ENCODE measurements around the gene BAD. TPM values are rescaled to one million over a fixed set of nuclear protein-coding genes. Genes with fewer than 3 reads are reported as not detected.

Gene BAD
- total and polyA plus RNA-seq, 2 of the 13 experiments (the other 11 are each of a cell fraction or from before 2014, with no cell fraction given), result 17.9 to 28.5 TPM

DNA sequence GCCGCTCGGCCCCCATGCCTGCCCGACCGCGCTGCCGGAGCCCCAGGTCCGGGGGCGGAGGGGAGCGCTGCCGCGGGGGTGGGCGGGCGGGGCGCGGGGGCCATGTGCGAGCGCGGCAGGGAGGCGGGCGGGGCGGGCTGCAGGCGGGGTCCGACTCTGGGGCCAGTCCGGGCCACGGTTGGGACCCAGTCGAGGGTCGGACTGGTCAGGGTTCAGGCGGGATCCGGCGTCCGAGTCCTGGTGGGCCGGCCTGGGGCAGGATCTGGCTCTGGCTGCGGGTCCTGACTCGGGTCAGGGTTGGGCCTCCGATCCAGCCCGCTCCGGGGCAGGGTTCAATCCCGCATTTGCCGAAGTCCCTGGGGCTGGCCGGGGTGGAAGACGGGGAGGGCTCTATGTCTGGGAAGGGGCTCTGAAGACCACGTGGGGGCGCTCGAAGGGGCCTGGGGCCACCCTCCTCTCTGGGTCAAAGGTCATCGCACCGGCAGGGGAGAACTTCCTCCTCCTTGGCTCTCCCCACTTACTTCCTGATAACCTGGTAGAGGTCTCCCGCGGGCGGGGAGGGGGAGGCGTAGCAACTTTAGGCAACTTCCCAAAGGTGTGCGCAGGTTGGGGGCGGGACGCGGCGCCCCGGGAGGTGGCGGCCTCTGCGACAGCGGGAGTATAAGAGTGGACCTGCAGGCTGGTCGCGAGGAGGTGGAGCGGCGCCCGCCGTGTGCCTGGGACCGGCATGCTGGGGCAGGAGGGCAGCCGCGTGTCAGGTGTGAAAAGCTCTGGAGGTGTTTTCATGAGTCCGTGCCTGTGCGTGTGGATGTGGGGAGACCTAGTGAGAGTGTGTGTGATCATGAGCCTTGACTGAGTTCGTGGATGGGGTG lies 21.5 kb upstream of the BAD start (continued):
- TF ChIP-seq FOXC1 (CRISPR knock-in tag; IDR thresholded peaks at IDR 0.05; ENCODE audit: borderline replicate concordance) (no peak), ZFP82 (CRISPR knock-in tag; IDR thresholded peaks at IDR 0.05; ENCODE audit: borderline replicate concordance) (0 out of 2 replicates have a peak, but pooled peaks have one; percentile 59), GABPB1 (CRISPR knock-in tag; IDR thresholded peaks at IDR 0.05) (peak; percentile 82), ZMYM4 (CRISPR knock-in tag; IDR thresholded peaks at IDR 0.05) (0 out of 2 replicates have a peak, but pooled peaks have one; percentile 38), ZNF709 (CRISPR knock-in tag; IDR thresholded peaks at IDR 0.05) (peak; percentile 32; the same call in 1 of the 2 replicates), PHF8 (CRISPR knock-in tag; IDR thresholded peaks at IDR 0.05) (peak; percentile 41; the same call in 1 of the 2 replicates), THAP11 (CRISPR knock-in tag; IDR thresholded peaks at IDR 0.05) (peak; percentile 66), ZNF230 (CRISPR knock-in tag; IDR thresholded peaks at IDR 0.05) (no peak), ZNF768 (CRISPR knock-in tag; IDR thresholded peaks at IDR 0.05) (0 out of 2 replicates have a peak, but pooled peaks have one; percentile 10), HMG20B (CRISPR knock-in tag; conservative IDR thresholded peaks at IDR 0.05) (no peak), ONECUT2 (CRISPR knock-in tag; IDR thresholded peaks at IDR 0.05) (no peak), ZNF567 (CRISPR knock-in tag; IDR thresholded peaks at IDR 0.05; ENCODE audit: borderline replicate concordance) (no peak), ATF7-NPFF (CRISPR knock-in tag; IDR thresholded peaks at IDR 0.05; ENCODE audit: low read depth) (peak; percentile 83), ZNF747 (CRISPR knock-in tag; IDR thresholded peaks at IDR 0.05; ENCODE audit: borderline replicate concordance) (no peak)
- TF ChIP-seq, protein P1, sequence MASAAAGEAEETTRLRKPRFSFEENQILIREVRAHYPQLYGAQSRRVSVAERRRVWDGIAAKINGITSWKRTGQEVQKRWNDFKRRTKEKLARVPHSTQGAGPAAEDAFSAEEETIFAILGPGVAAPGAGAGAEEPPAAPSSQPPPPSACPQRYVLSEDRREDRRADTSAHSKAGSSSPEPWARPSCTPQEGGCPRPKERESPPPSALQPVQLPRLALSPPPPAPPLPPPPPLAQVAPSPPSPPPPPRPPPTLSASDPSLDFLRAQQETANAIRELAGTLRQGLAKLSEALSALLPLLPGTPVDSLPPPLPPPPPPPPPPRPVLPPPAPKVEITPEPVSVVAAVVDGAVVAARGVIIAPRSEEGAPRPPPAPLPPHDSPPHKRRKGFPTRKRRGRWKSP (CRISPR knock-in tag; IDR thresholded peaks at IDR 0.05), result no peak; the same call in 1 of the 2 replicates
- TF ChIP-seq, protein P2, sequence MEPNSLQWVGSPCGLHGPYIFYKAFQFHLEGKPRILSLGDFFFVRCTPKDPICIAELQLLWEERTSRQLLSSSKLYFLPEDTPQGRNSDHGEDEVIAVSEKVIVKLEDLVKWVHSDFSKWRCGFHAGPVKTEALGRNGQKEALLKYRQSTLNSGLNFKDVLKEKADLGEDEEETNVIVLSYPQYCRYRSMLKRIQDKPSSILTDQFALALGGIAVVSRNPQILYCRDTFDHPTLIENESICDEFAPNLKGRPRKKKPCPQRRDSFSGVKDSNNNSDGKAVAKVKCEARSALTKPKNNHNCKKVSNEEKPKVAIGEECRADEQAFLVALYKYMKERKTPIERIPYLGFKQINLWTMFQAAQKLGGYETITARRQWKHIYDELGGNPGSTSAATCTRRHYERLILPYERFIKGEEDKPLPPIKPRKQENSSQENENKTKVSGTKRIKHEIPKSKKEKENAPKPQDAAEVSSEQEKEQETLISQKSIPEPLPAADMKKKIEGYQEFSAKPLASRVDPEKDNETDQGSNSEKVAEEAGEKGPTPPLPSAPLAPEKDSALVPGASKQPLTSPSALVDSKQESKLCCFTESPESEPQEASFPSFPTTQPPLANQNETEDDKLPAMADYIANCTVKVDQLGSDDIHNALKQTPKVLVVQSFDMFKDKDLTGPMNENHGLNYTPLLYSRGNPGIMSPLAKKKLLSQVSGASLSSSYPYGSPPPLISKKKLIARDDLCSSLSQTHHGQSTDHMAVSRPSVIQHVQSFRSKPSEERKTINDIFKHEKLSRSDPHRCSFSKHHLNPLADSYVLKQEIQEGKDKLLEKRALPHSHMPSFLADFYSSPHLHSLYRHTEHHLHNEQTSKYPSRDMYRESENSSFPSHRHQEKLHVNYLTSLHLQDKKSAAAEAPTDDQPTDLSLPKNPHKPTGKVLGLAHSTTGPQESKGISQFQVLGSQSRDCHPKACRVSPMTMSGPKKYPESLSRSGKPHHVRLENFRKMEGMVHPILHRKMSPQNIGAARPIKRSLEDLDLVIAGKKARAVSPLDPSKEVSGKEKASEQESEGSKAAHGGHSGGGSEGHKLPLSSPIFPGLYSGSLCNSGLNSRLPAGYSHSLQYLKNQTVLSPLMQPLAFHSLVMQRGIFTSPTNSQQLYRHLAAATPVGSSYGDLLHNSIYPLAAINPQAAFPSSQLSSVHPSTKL (CRISPR knock-in tag; IDR thresholded peaks at IDR 0.05), result 0 out of 2 replicates have a peak, but pooled peaks have one; percentile 33
- TF ChIP-seq, protein P3, sequence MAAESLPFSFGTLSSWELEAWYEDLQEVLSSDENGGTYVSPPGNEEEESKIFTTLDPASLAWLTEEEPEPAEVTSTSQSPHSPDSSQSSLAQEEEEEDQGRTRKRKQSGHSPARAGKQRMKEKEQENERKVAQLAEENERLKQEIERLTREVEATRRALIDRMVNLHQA (CRISPR knock-in tag; IDR thresholded peaks at IDR 0.05), result no peak
- TF ChIP-seq, protein P4, sequence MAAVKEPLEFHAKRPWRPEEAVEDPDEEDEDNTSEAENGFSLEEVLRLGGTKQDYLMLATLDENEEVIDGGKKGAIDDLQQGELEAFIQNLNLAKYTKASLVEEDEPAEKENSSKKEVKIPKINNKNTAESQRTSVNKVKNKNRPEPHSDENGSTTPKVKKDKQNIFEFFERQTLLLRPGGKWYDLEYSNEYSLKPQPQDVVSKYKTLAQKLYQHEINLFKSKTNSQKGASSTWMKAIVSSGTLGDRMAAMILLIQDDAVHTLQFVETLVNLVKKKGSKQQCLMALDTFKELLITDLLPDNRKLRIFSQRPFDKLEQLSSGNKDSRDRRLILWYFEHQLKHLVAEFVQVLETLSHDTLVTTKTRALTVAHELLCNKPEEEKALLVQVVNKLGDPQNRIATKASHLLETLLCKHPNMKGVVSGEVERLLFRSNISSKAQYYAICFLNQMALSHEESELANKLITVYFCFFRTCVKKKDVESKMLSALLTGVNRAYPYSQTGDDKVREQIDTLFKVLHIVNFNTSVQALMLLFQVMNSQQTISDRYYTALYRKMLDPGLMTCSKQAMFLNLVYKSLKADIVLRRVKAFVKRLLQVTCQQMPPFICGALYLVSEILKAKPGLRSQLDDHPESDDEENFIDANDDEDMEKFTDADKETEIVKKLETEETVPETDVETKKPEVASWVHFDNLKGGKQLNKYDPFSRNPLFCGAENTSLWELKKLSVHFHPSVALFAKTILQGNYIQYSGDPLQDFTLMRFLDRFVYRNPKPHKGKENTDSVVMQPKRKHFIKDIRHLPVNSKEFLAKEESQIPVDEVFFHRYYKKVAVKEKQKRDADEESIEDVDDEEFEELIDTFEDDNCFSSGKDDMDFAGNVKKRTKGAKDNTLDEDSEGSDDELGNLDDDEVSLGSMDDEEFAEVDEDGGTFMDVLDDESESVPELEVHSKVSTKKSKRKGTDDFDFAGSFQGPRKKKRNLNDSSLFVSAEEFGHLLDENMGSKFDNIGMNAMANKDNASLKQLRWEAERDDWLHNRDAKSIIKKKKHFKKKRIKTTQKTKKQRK (IDR thresholded peaks at IDR 0.05; ENCODE audit: low read length), result no peak
- TF ChIP-seq, protein P5, sequence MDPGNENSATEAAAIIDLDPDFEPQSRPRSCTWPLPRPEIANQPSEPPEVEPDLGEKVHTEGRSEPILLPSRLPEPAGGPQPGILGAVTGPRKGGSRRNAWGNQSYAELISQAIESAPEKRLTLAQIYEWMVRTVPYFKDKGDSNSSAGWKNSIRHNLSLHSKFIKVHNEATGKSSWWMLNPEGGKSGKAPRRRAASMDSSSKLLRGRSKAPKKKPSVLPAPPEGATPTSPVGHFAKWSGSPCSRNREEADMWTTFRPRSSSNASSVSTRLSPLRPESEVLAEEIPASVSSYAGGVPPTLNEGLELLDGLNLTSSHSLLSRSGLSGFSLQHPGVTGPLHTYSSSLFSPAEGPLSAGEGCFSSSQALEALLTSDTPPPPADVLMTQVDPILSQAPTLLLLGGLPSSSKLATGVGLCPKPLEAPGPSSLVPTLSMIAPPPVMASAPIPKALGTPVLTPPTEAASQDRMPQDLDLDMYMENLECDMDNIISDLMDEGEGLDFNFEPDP (CRISPR knock-in tag; conservative IDR thresholded peaks at IDR 0.05), result no peak
